Neural cell (in vitro differentiated cells): ENCODE measurements around the gene USP3. TPM values are rescaled to one million over a fixed set of nuclear protein-coding genes. Genes with fewer than 3 reads are reported as not detected.

Source experiments
- H2AFZ ChIP-seq: fragments of 200-600, 300-800 bp; sonication (generic), shearing (Covaris generic); 2 replicates; pipeline ENCODE4 v1.6.0; 2014; ENCODE audit warnings: low read depth, mild to moderate bottlenecking, antibody characterized with exemption, low read length, moderate library complexity
- H3F3A ChIP-seq: fragments of 200-600 bp; shearing (Covaris generic); 2 replicates; pipeline ENCODE4 v1.6.1; 2016; ENCODE audit warnings: mild to moderate bottlenecking, moderate library complexity, mixed read lengths, antibody characterized with exemption, low read length; ENCODE audit not compliant: insufficient read depth, poor library complexity, severe bottlenecking
- H3K27ac ChIP-seq: fragments of 200-600, 300-800 bp; sonication (generic), shearing (Covaris generic); 2 replicates; pipeline ENCODE4 v1.5.1; 2014; ENCODE audit warnings: mild to moderate bottlenecking, low read length, moderate library complexity
- H3K27me3 ChIP-seq: fragments of 300-800, 200-600 bp; sonication (generic), shearing (Covaris generic); 2 replicates; pipeline ENCODE4 v1.6.0; 2014; ENCODE audit warnings: mild to moderate bottlenecking, low read depth, low read length, moderate library complexity; ENCODE audit not compliant: insufficient read depth
- H3K36me3 ChIP-seq: fragments of 300-800, 200-600 bp; sonication (generic), shearing (Covaris generic); 2 replicates; pipeline ENCODE4 v1.5.1; 2014; ENCODE audit warnings: mild to moderate bottlenecking, antibody characterized with exemption, low read length, moderate library complexity; ENCODE audit not compliant: insufficient read depth
- H3K4me2 ChIP-seq: fragments of 300-800, 200-600 bp; sonication (generic), shearing (Covaris generic); 2 replicates; pipeline ENCODE4 v1.6.0; 2014; ENCODE audit warnings: mild to moderate bottlenecking, low read length
- H3K4me3 ChIP-seq: fragments of 300-800, 200-600 bp; sonication (generic), shearing (Covaris generic); 2 replicates; pipeline ENCODE4 v1.5.1; 2014; ENCODE audit warnings: mild to moderate bottlenecking, low read length, moderate library complexity
- H3K79me2 ChIP-seq: fragments of 200-600 bp; shearing (Covaris generic); replicated peaks from 2 replicates; pipeline ENCODE4 v1.6.0; 2014; ENCODE audit warnings: mild to moderate bottlenecking, low read length, moderate library complexity; ENCODE audit not compliant: insufficient read depth
- H3K9ac ChIP-seq: fragments of 300-800, 200-600 bp; sonication (generic), shearing (Covaris generic); 2 replicates; pipeline ENCODE4 v1.6.1; 2016; ENCODE audit warnings: mild to moderate bottlenecking, low read length, mixed read lengths
- H3K9me2 ChIP-seq: fragments of 200-600 bp; shearing (Covaris generic); 2 replicates; pipeline ENCODE4 v1.6.1; 2016; ENCODE audit warnings: mild to moderate bottlenecking, low read length, mixed read lengths; ENCODE audit not compliant: insufficient read depth
- H3K9me3 ChIP-seq: fragments of 200-600, 300-800 bp; sonication (generic), shearing (Covaris generic); 2 replicates; pipeline ENCODE4 v1.6.1; 2016; ENCODE audit warnings: mild to moderate bottlenecking, mixed run types, low read length, moderate library complexity, mixed read lengths
- H4K20me1 ChIP-seq: fragments of 200-600 bp; shearing (Covaris generic); 2 replicates; pipeline ENCODE4 v1.6.1; 2016; ENCODE audit warnings: mild to moderate bottlenecking, mixed run types; ENCODE audit not compliant: insufficient read depth
- EP300 ChIP-seq: fragments of 450-650 bp; conservative IDR thresholded peaks from 2 replicates; pipeline ENCODE4 v1.6.1; 2014; ENCODE audit warnings: antibody characterized with exemption, mild to moderate bottlenecking, moderate library complexity; ENCODE audit not compliant: poor library complexity, severe bottlenecking
- EZH2 ChIP-seq: fragments of 200-600, 300-800 bp; shearing (Covaris generic), sonication (generic); IDR thresholded peaks from 2 replicates; pipeline ENCODE4 v1.6.1; 2014; ENCODE audit warnings: antibody characterized with exemption, low read length, borderline replicate concordance, mild to moderate bottlenecking; ENCODE audit not compliant: insufficient read depth, poor library complexity, severe bottlenecking
- MXI1 ChIP-seq: fragments of 450-650 bp; conservative IDR thresholded peaks from 2 replicates; pipeline ENCODE4 v1.6.1; 2014; ENCODE audit warnings: antibody characterized with exemption, mild to moderate bottlenecking; ENCODE audit not compliant: poor library complexity, severe bottlenecking
- POLR2AphosphoS5 ChIP-seq: IDR thresholded peaks from 2 replicates; pipeline ENCODE4 v1.6.1; 2012
- RAD21 ChIP-seq: fragments of 450-650 bp; conservative IDR thresholded peaks from 2 replicates; pipeline ENCODE4 v1.6.1; 2014; ENCODE audit warnings: antibody characterized with exemption, mild to moderate bottlenecking, moderate library complexity
- SMC3 ChIP-seq: fragments of 450-650 bp; conservative IDR thresholded peaks from 2 replicates; pipeline ENCODE4 v1.6.1; 2014; ENCODE audit warnings: antibody characterized with exemption, mild to moderate bottlenecking, moderate library complexity; ENCODE audit not compliant: poor library complexity
- TAF1 ChIP-seq: IDR thresholded peaks from 2 replicates; pipeline ENCODE4 v1.6.1; 2012; ENCODE audit warnings: low read depth
- polyA plus RNA-seq: library from polyadenylated mRNA; depleted of rRNA; stranded (reverse); fragments of >200 nt; gene quantifications from 2 replicates; pipeline ENCODE4 v1.2.3, GENCODE V29; 2014
- TF ChIP-seq, protein P1 (sequence below): IDR thresholded peaks from 2 replicates; pipeline ENCODE4 v1.6.1; 2012; ENCODE audit warnings: borderline replicate concordance
- TF ChIP-seq, protein P2 (sequence below): fragments of 450-650 bp; IDR thresholded peaks from 2 replicates; pipeline ENCODE4 v1.5.1; 2014; ENCODE audit warnings: antibody characterized with exemption, mild to moderate bottlenecking, moderate library complexity; ENCODE audit not compliant: poor library complexity, severe bottlenecking

The USP3 gene
- polyA plus RNA-seq, 1 donor from 2014 or later = 68.0 TPM

DNA sequence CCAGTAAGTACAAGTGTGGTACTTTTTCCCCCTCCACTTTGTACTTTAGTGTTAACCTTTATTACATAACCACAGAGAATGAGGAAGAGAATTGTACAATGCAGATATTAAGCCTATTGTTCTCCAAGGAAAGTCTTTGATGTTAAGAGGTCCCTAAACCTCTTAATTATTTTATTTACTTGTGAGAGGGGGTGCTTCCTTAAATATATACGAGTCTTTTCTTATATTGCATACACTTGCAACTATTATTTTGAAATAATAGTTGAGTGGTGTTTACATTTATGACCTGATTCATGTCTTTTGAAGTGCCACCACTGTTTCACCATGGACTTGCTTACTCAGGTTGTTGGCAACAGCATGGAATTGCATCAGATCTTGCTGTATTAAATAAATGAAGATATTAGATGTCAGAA is 10.1 kb downstream of the USP3 start:
- H3K79me2 ChIP-seq = peaks cover 94% of the 10 kb centered on the region
- H3K27ac ChIP-seq = no peak overlapping the region
- H4K20me1 ChIP-seq = no peaks in the 10 kb centered on the region
- H3K9me2 ChIP-seq = no peaks in the 10 kb centered on the region
- H3F3A ChIP-seq = no peaks in the 10 kb centered on the region
- H3K36me3 ChIP-seq = no peaks in the 10 kb centered on the region
- H3K9me3 ChIP-seq = no peaks in the 10 kb centered on the region
- TF ChIP-seq, protein P1, sequence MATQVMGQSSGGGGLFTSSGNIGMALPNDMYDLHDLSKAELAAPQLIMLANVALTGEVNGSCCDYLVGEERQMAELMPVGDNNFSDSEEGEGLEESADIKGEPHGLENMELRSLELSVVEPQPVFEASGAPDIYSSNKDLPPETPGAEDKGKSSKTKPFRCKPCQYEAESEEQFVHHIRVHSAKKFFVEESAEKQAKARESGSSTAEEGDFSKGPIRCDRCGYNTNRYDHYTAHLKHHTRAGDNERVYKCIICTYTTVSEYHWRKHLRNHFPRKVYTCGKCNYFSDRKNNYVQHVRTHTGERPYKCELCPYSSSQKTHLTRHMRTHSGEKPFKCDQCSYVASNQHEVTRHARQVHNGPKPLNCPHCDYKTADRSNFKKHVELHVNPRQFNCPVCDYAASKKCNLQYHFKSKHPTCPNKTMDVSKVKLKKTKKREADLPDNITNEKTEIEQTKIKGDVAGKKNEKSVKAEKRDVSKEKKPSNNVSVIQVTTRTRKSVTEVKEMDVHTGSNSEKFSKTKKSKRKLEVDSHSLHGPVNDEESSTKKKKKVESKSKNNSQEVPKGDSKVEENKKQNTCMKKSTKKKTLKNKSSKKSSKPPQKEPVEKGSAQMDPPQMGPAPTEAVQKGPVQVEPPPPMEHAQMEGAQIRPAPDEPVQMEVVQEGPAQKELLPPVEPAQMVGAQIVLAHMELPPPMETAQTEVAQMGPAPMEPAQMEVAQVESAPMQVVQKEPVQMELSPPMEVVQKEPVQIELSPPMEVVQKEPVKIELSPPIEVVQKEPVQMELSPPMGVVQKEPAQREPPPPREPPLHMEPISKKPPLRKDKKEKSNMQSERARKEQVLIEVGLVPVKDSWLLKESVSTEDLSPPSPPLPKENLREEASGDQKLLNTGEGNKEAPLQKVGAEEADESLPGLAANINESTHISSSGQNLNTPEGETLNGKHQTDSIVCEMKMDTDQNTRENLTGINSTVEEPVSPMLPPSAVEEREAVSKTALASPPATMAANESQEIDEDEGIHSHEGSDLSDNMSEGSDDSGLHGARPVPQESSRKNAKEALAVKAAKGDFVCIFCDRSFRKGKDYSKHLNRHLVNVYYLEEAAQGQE = no peak
- TF ChIP-seq TAF1 = no peak
- TF ChIP-seq RAD21 = no peak
- TF ChIP-seq POLR2AphosphoS5 = no peak
- TF ChIP-seq EZH2 = no peak
- no peak overlapping the region for H3K4me3 ChIP-seq
- H2AFZ ChIP-seq = no peak overlapping the region
- no peaks in the 10 kb centered on the region for H3K27me3 ChIP-seq
- H3K9ac ChIP-seq = no peak overlapping the region
- no peak overlapping the region for H3K4me2 ChIP-seq

DNA sequence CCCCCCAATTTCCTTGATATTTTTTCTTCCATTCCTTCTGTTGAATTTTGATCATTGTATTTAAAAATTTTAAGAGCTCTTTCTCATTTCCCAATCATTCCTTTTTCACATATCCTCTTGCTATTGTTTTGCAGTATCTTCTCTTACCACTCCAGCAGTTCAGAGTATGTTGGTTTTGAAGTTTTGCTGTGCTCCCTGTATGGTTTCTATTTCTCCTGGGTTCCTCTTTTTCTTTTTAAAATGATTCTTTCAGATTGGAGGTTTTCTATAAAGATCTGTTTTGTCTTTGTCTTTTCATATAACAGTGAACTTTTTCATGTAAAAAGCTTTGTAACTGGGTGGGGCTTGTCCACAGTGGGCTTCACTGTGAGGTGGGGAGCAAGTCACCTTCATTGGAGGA is 12.8 kb downstream of the USP3 start:
- Histone ChIP-seq H3K27me3 (no peaks in the 10 kb centered on the region), H3K27ac (no peak overlapping the region), H3K9me3 (no peaks in the 10 kb centered on the region), H3K4me3 (no peak overlapping the region), H2AFZ (no peak overlapping the region), H3K9ac (no peak overlapping the region), H3F3A (no peaks in the 10 kb centered on the region), H3K9me2 (no peaks in the 10 kb centered on the region), H4K20me1 (no peaks in the 10 kb centered on the region), H3K36me3 (no peaks in the 10 kb centered on the region), H3K79me2 (peaks cover 93% of the 10 kb centered on the region), H3K4me2 (no peak overlapping the region)
- no peak for TF ChIP-seq RAD21
- no peak for TF ChIP-seq EP300
- TF ChIP-seq SMC3 = no peak
- no peak for TF ChIP-seq POLR2AphosphoS5
- TF ChIP-seq EZH2 = no peak
- TF ChIP-seq MXI1 = no peak
- no peak for TF ChIP-seq TAF1
- TF ChIP-seq, protein P1 = no peak
- TF ChIP-seq, protein P2, sequence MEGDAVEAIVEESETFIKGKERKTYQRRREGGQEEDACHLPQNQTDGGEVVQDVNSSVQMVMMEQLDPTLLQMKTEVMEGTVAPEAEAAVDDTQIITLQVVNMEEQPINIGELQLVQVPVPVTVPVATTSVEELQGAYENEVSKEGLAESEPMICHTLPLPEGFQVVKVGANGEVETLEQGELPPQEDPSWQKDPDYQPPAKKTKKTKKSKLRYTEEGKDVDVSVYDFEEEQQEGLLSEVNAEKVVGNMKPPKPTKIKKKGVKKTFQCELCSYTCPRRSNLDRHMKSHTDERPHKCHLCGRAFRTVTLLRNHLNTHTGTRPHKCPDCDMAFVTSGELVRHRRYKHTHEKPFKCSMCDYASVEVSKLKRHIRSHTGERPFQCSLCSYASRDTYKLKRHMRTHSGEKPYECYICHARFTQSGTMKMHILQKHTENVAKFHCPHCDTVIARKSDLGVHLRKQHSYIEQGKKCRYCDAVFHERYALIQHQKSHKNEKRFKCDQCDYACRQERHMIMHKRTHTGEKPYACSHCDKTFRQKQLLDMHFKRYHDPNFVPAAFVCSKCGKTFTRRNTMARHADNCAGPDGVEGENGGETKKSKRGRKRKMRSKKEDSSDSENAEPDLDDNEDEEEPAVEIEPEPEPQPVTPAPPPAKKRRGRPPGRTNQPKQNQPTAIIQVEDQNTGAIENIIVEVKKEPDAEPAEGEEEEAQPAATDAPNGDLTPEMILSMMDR = no peak
